Activated CD8-positive, alpha-beta memory T cell treated with anti-CD3 and anti-CD28 coated beads, Interleukin-2, amount 10 ng/mL, durations not matched to agents 7 days and 5 days (primary cell): ENCODE data around the gene ABHD11. TPM values are rescaled to one million over a fixed set of nuclear protein-coding genes. Genes with fewer than 3 reads are reported as not detected.

Experiments used
- ATAC-seq: fragments of 150-1000 bp; cut with Tn5 transposase; one replicate; pipeline ENCODE4 v1.10.0; 2021; ENCODE audit warnings: moderate library complexity
- CTCF ChIA-PET: fragments of 350-600 bp; sonication (Branson Sonifier 250); formaldehyde crosslinking; loops from one replicate; lab custom pipeline; 2021; ENCODE audit warnings: antibody characterized with exemption; lab: Charles Lee
- DNase-seq: peaks from one replicate; pipeline ENCODE4 v3.0.0-alpha.2; 2020
- H3K27ac Mint-ChIP-seq: one replicate; pipeline ENCODE4 v1.8.0; 2021; ENCODE audit warnings: mild to moderate bottlenecking, mixed read lengths
- H3K27me3 Mint-ChIP-seq: one replicate; pipeline ENCODE4 v1.8.0; 2021; ENCODE audit warnings: mixed read lengths
- H3K36me3 Mint-ChIP-seq: one replicate; pipeline ENCODE4 v1.8.0; 2021; ENCODE audit warnings: mild to moderate bottlenecking, mixed read lengths
- H3K4me1 Mint-ChIP-seq: one replicate; pipeline ENCODE4 v1.8.0; 2021; ENCODE audit warnings: mixed read lengths
- H3K4me3 Mint-ChIP-seq: one replicate; pipeline ENCODE4 v1.8.0; 2021; ENCODE audit warnings: mild to moderate bottlenecking, moderate library complexity, mixed read lengths
- H3K9me3 Mint-ChIP-seq: one replicate; pipeline ENCODE4 v1.8.0; 2022; ENCODE audit warnings: low read depth, mixed read lengths
- total RNA-seq, 2 experiments: library from RNA; stranded (reverse); gene quantifications; one replicate each; pipeline ENCODE4 v1.2.3, GENCODE V29; 2021

ABHD11 gene
- total RNA-seq, 2 experiments from 2014 or later, result 15.9 to 19.2 TPM

DNA sequence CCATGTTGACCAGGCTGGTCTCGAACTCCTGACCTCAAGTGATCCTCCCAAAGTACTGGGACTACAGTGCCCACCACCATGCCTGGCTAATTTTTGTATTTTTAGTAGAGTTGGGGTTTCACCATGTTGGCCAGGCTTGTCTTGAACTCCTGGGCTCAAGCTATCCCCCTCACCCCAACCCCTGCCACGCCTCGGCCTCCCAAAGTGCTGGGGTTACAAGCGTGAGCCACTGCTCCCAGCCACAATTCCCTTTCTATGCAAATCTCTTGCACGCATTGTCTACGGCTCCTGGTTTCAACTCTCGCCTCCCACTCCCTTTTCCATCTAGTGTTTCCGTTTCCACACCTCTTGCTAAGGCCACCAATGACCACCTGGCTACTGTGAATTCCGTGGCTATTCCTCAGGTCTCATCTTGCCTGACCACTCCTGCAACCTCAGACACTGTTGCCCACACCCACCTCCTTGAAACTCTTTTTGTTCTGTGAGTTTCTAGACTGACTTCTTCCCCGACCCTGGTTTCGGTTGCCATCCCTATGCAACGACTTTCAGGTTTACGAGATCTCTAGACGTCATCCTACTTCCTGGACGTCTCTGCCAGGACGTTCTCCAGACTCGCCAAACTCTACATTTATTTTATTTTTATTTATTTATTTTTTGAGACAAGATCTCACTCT, 28.1 kb upstream of the ABHD11 start:
- no peak for DNase-seq
- peaks cover 2% of the 10 kb centered on the region for H3K36me3 Mint-ChIP-seq
- CTCF ChIA-PET, result no interaction called here
- H3K27ac Mint-ChIP-seq, result no peak overlapping the region
- H3K9me3 Mint-ChIP-seq, result no peaks in the 10 kb centered on the region
- H3K4me1 Mint-ChIP-seq, result peaks cover 2% of the 10 kb centered on the region
- no peak for ATAC-seq
- peaks cover 38% of the 10 kb centered on the region for H3K27me3 Mint-ChIP-seq
- H3K4me3 Mint-ChIP-seq, result no peak overlapping the region

DNA sequence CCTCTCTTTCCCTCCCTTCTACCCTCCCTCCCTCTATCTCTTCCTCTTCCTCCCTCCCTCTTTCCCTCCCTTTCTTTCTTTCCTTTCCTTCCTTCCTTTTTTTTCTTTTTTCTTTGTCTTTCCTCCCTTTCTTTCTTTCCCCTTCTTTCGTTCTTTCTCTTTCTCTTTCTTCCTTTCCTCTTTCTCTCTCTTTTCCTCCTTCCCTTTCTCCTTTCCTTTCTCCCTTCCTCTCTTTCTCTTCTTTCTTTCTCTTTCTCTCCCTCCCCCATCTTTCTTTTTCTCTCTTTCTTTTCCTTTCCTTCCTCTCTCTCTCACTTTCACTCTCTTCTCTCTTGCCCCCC, 24.0 kb upstream of the ABHD11 start:
- ATAC-seq (no peak), DNase-seq (no peak)
- H3K36me3 Mint-ChIP-seq, result peaks cover 2% of the 10 kb centered on the region
- H3K4me3 Mint-ChIP-seq, result no peak overlapping the region
- CTCF ChIA-PET, result no interaction called here
- no peak overlapping the region for H3K27ac Mint-ChIP-seq
- no peaks in the 10 kb centered on the region for H3K9me3 Mint-ChIP-seq
- peaks cover 2% of the 10 kb centered on the region for H3K4me1 Mint-ChIP-seq
- peaks cover 6% of the 10 kb centered on the region for H3K27me3 Mint-ChIP-seq

DNA sequence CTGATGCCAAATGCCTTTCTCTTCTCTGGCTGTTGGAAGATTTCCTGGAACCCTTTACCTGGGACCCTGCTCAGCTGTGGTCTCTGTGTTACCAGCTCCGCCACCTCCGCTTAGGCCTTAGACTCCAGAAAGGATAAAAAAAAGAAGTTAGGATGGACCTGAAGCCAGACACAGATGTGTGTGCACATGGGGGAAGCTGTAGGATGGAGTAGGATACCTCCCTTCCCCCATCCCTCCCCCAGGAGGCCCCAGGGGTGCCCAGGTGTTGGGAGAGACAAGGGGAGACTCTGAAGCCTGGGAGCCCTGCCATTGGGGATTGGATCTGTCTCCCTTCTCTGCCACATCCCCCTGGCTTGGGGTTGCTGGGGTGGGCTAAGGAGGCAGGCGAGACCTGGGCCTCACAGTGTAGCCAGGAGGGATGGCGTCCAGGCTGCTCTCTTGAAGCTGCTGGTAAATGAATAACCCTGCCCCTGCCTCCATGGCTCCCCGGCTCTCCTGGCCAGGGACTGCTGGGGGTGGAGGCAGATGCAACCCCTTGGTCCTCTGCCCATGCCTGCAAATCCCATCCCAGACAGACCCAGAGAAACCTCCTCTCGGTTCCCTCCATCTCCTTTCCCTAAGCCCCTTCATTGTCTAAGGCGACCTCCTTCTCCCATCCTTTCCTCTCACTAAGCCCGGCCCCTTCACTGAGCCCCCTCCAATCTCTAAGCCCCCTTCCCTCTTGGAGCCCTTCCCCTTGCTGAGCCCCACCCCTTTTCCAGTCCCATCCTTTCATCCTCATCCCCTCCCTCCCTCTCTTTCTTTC, 23.5 kb upstream of the ABHD11 start:
- Mint-ChIP-seq H3K27me3 (peaks cover 2% of the 10 kb centered on the region), H3K9me3 (no peaks in the 10 kb centered on the region), H3K4me3 (no peak overlapping the region), H3K4me1 (peaks cover 2% of the 10 kb centered on the region), H3K27ac (no peak overlapping the region), H3K36me3 (peaks cover 2% of the 10 kb centered on the region)
- ATAC-seq (no peak), DNase-seq (no peak)
- CTCF ChIA-PET, result no interaction called here

DNA sequence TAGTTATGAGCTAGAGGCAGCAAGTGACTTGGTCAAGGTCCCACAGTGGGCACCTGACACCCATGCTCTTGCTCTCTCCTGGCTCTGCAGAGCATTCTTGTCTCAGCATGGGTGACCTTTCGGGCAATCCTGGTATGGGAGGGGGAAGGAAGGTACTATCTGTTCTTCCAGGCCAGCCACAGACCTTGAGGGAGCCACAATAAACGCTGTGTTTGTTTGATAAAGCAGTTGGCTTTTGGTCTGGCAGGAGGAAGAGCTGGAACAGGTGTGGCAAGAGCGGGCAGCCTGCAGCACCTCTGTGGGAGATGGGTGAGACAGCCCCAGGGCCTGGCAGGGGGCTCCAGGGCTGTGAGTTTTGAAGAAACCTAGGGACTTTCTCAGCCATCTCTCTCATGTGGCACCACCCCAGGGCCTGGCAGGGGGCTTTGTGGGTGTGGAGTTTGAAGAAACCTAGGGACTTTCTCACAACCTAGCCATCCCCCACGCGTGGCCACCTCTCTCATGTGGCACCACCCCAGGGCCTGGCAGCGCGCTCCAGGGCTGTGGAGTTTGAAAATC, 20.1 kb upstream of the ABHD11 start:
- Mint-ChIP-seq H3K4me3 (no peak overlapping the region), H3K27ac (no peak overlapping the region), H3K9me3 (no peaks in the 10 kb centered on the region), H3K36me3 (no peaks in the 10 kb centered on the region), H3K4me1 (no peaks in the 10 kb centered on the region), H3K27me3 (no peaks in the 10 kb centered on the region)
- CTCF ChIA-PET, result no interaction called here
- ATAC-seq, result no peak
- DNase-seq, result no peak

DNA sequence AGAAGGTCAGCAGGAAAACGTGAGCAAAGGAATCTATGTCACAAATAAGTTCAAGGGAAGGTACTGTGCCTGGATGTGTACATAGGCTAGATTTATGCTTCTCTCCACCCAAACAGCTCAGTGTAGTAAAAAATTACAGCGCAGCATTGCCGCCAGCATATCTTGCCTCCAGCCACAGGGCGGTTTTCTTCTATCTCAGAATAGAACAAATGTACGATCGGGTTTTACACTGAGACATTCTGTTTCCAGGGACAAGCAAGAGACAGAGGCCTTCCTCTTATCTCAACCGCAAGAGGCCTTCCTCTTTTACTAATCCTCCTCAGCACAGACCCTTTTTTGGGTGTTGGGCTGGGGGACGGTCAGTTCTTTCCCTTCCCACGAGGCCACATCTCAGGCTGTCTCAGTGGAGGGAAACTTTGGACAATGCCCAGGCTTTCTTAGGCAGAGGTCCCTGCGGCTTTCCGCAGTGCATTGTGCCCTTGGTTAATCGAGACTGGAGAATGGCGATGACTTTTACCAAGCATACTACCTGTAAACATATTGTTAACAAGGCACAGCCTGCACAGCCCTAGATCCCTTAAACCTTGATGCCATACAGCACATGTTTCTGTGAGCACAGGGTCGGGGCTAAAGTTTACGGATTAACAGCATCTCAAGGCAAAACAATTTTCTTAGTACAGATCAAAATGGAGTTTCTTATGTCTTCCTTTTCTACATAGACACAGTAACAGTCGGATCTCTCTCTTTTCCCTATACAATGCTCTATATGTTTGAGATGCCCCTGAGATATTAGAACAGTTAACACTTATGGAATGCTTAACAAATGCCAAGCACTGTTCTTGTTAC, 11.6 kb upstream of the ABHD11 start:
- CTCF ChIA-PET, result no interaction called here
- DNase-seq (no peak), ATAC-seq (no peak)
- Mint-ChIP-seq H3K4me1 (no peaks in the 10 kb centered on the region), H3K36me3 (no peaks in the 10 kb centered on the region), H3K9me3 (no peaks in the 10 kb centered on the region), H3K4me3 (no peak overlapping the region), H3K27me3 (peaks cover 6% of the 10 kb centered on the region), H3K27ac (no peak overlapping the region)

DNA sequence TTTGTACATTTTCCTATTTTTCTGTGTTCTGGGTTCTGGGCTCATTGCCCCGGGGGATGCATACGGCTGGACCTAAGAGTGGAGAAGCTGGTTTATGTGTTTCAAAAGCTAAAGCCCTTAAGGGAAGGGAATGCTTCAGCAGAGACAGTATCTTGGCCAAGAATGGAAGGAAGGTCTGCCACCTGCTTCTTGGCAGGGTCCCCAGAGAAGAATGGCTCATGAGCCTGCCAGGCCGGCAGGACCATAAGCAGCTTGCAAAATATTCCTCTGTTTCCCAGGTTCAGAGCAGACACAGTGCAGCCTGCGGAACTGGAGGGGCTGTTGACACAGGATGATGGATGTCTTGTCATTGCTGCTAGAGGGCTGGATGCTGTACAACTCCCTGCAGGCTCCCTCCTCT, 7.8 kb upstream of the ABHD11 start:
- no peak overlapping the region for H3K4me3 Mint-ChIP-seq
- H3K36me3 Mint-ChIP-seq, result no peaks in the 10 kb centered on the region
- H3K9me3 Mint-ChIP-seq, result no peaks in the 10 kb centered on the region
- peaks cover 3% of the 10 kb centered on the region for H3K27me3 Mint-ChIP-seq
- DNase-seq (no peak), ATAC-seq (no peak)
- H3K4me1 Mint-ChIP-seq, result no peaks in the 10 kb centered on the region
- CTCF ChIA-PET, result no interaction called here
- H3K27ac Mint-ChIP-seq, result no peak overlapping the region

DNA sequence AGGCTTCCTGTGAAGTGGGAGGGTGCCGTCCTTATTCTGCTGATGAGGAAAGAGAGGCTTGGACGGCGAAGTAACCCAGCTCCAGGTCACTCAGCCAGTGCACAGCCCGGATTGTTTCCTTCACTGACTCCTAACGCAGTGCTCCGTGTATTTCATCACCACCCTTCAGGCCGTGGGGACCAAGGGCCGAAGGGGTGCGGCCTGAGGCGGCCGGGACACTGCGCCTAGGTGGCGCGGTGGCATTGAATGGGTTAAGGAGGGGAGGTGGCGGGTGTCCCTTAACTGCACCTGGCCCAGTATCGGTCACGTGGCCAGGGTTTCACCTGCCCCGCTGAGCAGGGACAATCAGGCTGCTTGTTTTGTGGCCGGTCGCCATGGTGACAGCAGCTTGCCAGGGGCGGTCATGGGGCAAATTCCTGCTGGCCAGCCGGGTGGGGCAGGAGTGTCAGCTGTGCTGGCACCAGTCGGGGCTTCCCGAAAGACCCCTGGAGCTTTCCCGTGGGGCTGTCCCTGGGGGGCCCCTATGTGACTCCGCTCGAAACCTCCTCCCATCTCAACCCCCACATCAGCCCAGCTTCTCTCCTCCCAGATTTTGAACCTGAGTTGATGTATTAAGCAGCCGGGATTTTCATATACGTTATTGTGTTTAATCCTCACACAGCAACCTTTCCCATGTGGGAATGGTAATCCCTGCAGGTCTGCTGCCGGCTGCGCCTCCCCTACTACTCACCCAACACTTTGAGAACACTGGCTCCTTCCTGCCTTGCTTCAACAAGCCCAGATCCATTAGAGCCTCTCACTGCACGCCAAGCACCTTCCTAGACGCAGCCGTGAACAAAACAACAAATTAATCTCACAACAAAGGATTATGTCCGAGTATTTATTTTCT, 4.4 kb upstream of the ABHD11 start:
- Mint-ChIP-seq H3K9me3 (no peaks in the 10 kb centered on the region), H3K36me3 (no peaks in the 10 kb centered on the region), H3K27ac (no peak overlapping the region), H3K4me1 (peaks cover 3% of the 10 kb centered on the region), H3K27me3 (no peaks in the 10 kb centered on the region), H3K4me3 (no peak overlapping the region)
- CTCF ChIA-PET, result no interaction called here
- DNase-seq (no peak), ATAC-seq (no peak)

DNA sequence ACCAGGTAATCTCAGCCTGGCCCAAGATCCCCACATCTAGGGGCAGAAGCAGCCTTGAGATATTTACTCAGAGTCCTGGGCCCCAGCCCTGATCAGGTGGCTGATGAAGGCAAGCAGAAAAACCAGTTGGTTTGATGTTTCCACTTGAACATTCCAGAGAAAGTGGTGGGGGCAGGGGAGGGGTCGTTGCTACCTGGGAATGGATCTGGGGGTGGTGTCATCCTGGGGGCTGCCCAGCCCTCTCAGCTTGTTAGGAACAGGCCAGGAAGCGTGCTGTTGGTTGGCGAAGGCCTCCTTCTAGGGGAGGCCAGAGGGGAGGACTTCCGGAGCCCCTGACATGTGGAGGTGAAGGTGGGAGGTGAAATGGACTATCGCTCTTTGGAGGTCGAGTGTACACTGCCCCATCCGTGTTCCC, 3.7 kb upstream of the ABHD11 start:
- H3K9me3 Mint-ChIP-seq, result no peaks in the 10 kb centered on the region
- ATAC-seq (no peak), DNase-seq (no peak)
- H3K4me3 Mint-ChIP-seq, result no peak overlapping the region
- peaks cover 8% of the 10 kb centered on the region for H3K4me1 Mint-ChIP-seq
- no peaks in the 10 kb centered on the region for H3K27me3 Mint-ChIP-seq
- CTCF ChIA-PET, result no interaction called here
- H3K36me3 Mint-ChIP-seq, result no peaks in the 10 kb centered on the region
- H3K27ac Mint-ChIP-seq, result no peak overlapping the region

DNA sequence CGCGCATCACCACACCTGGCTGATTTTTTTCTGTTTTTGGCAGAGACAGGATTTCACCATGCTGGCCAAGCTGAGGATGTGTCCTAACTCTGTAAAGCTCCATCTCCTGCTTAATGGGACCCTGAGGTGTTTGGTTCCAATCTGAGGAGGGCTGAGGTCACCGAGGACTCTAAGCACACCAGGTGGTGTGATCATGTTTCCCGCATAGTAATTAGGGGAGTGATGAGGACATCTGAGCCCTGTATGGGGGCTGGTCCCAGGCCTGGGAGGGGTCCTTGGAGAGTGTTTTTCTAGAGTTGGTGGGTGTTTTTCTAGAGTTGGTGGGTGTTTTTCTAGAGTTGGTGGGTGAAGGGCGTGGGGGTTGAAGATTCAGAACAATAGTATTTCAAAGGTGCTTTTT, 3.0 kb upstream of the ABHD11 start:
- Mint-ChIP-seq H3K36me3 (peaks cover 2% of the 10 kb centered on the region), H3K4me1 (peaks cover 12% of the 10 kb centered on the region), H3K27ac (no peak overlapping the region), H3K4me3 (no peak overlapping the region), H3K9me3 (no peaks in the 10 kb centered on the region), H3K27me3 (no peaks in the 10 kb centered on the region)
- no peak for DNase-seq
- CTCF ChIA-PET, result no interaction called here
- no peak for ATAC-seq

DNA sequence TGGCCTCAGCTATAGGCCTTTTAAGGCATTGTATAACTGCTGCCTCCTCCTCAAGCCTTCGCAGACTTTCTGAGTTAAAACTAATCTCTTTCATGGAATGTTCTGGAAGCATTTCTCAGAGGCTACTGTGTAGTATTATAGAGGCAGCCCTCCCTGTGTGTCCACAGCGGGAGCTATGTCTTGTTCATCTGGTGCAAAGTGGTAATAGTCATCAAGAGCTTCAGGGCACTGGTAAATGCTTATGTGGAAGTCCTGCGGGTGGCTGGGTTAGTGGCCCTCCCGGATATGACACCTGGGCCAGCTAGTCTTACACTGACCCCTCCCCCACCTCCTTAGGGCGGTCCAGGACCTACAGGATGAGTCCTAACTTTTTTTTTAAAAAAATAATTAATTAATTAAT, 2.2 kb upstream of the ABHD11 start:
- no peaks in the 10 kb centered on the region for H3K9me3 Mint-ChIP-seq
- H3K27ac Mint-ChIP-seq, result no peak overlapping the region
- peaks cover 2% of the 10 kb centered on the region for H3K36me3 Mint-ChIP-seq
- no peaks in the 10 kb centered on the region for H3K27me3 Mint-ChIP-seq
- no peak overlapping the region for H3K4me3 Mint-ChIP-seq
- DNase-seq (no peak), ATAC-seq (no peak)
- CTCF ChIA-PET, result interaction anchor here (0.6 to 1.2 kb wide), 2 partner anchors 76 to 115 kb away, joined by 3 to 5 read pairs; no protein-coding TSS in a partner anchor
- H3K4me1 Mint-ChIP-seq, result peaks cover 12% of the 10 kb centered on the region

DNA sequence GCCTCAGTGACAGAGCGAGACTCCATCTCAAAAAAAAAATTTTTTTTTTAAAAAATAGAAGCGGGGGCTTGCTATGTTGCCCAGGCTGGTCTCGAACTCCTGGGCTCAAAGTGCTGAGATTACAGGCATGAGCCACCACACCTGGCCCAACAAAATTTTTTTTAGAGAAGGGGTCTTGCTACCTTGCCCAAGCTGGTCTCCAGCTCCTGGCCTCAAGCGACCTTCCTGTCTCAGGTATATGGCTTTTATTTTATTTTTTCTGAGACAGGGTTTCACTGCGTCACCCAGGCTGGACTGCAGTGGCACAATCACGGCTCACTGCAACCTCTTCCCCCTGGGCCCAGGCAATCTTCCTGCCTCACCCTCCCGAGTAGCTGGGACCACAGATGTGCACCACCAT, 1.6 kb upstream of the ABHD11 start:
- Mint-ChIP-seq H3K9me3 (no peaks in the 10 kb centered on the region), H3K36me3 (peaks cover 2% of the 10 kb centered on the region), H3K4me1 (peaks cover 13% of the 10 kb centered on the region), H3K4me3 (no peak overlapping the region), H3K27ac (no peak overlapping the region), H3K27me3 (no peaks in the 10 kb centered on the region)
- no peak for ATAC-seq
- CTCF ChIA-PET, result interaction anchor here (1.2 to 8.9 kb wide), 3 partner anchors 71 to 134 kb away, joined by 5 to 147 read pairs (median 7); no protein-coding TSS in a partner anchor
- DNase-seq, result no peak

DNA sequence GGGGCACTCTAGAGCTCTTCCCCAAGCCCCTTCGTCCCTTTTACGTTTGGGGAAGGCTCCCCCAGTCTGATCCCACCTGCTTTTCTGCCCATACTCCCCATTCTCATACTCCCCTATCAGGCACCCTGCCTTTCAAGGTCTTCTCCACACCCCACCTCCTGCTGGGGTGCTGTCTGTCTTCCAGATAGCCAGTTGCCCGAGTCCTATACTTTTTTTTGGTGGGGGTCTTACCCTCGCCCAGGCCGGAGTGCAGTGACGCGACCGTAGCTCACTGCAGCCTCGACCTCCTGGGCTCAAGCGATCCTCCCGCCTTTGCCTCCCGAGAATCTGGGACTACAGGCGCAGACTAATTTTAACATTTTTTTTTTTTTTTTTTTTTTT, 775 bp upstream of the ABHD11 start:
- CTCF ChIA-PET, result interaction anchor here (1.1 to 8.9 kb wide), 7 partner anchors 10 to 133 kb away, joined by 3 to 147 read pairs (median 5); partner anchors contain the start of gene METTL27
- peak overlapping the region; percentile 84 for H3K4me3 Mint-ChIP-seq
- DNase-seq (no peak), ATAC-seq (no peak)
- H3K4me1 Mint-ChIP-seq, result peaks cover 21% of the 10 kb centered on the region
- H3K9me3 Mint-ChIP-seq, result no peaks in the 10 kb centered on the region
- peaks cover 2% of the 10 kb centered on the region for H3K36me3 Mint-ChIP-seq
- H3K27ac Mint-ChIP-seq, result peak overlapping the region; percentile 95
- H3K27me3 Mint-ChIP-seq, result no peaks in the 10 kb centered on the region
